SIG-M5 (cell line): ENCODE measurements around the gene PPP4R3B.
A peak's percentile ranks its signal among the peaks of the same experiment; 100 is the strongest.
"Not testable (repeated sequence)": the region's sequence is repeated elsewhere in the genome, so short reads cannot be mapped to it uniquely, and the experiment has no call there.

Experiments
- DNase-seq: peaks from one replicate; lab custom pipeline; 2025; lab: John Stamatoyannopoulos, UW

PPP4R3B gene

DNA sequence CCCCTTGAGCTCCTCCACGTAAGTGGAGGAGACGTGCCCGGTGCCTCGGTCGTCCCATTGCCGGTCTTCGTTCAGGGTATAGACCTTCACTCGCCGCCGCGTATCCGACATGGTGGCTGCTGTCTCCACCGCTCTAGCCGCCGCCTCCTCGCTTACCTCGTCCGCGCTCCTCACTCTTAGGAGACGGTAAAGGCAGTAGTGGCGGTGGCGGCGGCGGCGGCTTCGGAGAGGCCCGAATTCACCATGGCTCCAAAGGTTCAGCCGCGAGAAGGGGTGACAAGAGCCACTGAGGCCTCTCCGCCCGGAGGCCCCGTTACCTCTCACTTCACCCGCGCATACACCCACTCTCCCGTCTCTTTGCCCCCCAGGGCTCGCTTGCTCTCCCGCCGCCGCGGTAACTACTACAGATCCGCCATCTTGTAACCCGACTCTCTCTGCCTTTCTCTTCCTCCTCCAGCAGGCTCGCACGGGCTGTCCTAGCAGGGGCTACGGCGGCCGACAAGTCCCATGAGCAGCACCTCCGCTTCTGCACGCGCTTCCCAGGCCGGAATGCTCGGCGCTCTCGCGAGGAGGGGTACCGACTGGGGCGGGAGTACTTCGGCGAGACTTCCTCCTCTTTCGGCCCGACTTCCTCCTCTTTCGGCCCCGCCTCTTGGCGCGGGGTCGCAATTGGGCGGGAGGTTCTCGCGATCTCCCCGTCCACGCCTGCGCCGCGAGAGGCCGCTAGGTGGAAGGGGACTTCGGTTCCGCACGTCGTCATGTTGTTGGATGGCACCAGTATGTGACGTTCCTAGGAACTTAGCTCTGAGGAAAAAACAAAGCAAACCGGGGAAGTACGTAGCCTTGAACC lies at the start of gene PPP4R3B:
TSS of gene PPP4R3B (minus strand) at position 448 of the 850 bp plus-strand sequence. CDS start at position 111, 337 bp downstream.
- DNase-seq, result peak; percentile 97

DNA sequence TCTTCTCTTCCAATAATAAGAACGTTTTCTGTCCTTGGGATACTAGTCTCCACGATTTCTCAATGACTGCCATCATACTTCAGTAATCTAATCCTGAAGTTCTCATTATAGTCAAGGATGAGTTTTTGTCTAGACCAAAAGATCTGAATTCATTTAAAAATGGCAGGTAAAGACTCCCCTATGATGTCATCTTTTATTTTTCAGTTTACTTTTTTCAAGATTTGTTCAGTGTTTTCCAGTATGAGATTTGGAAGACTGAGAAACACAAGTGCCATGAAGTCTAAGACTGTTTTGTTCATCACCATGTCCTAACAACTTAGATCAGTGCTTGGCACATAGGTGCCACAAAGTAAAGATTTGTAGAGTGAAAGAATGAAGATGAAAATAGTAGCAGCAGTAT lies 35.8 kb upstream of the PPP4R3B start:
- DNase-seq, result no peak

DNA sequence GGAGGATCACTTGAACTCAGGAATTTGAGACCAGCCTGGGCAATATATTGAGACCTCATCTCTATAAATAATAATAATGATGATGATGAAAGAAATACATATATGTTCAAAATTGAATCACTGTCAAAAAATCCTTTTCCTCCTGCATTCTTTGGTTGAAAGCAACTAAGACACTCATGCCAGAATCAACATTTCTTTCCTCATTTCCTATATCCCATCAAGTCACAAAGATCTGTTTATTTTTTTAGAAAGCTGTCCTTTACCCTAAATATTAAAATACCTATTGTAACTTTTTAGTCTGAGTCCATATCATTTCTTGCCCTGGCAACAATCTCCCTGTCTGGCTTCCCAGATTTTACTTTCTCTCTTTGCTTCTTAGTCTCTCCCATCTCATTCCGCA lies 31.8 kb upstream of the PPP4R3B start:
- no peak for DNase-seq

DNA sequence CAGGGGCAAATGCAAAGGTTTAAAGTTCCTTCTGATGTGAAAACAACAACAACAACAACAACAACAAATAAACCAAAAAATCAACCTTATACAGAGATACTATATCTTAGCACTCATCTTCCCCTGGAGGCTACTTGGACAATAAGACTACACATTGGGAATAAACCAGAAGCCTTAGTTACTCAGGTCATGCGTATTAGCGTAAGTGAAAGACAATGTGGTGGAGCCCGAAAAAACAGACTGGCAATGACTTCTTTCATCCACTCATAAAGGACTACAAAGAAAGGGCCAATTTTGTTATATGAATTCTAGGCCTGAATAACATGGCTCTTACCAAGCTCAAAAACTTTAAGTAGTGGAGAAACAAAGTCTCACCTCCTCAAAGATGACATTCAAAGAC lies 19.4 kb upstream of the PPP4R3B start:
- no peak for DNase-seq

DNA sequence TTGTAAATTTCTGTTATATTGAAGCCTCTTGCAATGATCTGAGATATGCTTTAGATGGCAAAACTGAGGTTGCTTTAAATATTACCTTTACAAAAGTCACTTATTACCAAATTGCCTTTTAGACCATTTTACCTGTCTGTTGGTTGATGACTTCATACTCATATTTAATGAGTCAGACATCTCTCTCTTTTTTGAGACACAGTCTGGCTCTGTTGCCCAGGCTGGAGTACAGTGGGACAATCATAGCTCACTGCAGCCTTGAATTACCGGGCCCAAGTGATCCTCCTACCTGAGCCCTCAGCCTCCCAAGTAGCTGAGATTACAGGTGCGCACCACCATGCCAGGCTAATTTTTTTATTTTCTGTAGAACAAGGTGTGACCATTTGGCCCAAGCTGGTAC lies 11.5 kb upstream of the PPP4R3B start:
- no peak for DNase-seq

DNA sequence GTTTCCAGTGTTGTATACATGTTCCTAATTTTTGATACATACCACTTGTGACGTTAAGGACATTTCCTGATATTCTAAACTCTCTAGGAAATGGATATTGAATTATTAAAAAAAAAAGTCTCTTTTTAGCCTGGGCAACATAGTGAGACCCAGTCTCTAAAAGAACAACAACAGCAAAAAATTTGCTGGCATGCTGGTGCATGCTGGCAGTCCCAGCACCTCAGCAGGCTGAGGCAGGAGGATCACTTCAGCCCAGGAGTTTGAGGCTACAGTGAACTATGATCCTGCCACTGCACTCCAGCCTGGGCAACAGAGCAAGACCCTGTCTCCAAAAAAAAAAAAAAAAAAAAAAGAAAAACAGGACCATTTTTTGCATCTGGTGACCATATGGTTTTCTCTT lies 10.5 kb upstream of the PPP4R3B start:
- DNase-seq, result no peak

DNA sequence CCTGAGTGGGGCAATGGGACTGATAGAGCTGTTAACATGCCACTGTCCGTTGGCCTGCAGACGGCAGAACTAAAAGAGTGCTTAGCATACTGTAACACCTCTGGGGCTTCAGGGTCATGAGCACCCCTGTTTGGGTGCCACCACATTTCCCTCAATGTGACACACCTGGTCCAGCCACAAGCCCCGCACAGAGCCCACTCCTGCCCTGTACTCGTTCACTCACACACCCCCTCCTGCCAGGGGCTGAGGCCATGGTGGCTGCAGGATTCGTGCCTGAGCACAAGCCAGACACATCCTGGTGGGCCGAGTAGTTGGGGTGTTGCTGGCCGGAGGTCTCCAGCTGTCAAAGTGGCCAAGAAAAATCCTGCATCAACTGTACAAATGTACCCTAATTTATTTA lies 4.4 kb upstream of the PPP4R3B start:
- no peak for DNase-seq

DNA sequence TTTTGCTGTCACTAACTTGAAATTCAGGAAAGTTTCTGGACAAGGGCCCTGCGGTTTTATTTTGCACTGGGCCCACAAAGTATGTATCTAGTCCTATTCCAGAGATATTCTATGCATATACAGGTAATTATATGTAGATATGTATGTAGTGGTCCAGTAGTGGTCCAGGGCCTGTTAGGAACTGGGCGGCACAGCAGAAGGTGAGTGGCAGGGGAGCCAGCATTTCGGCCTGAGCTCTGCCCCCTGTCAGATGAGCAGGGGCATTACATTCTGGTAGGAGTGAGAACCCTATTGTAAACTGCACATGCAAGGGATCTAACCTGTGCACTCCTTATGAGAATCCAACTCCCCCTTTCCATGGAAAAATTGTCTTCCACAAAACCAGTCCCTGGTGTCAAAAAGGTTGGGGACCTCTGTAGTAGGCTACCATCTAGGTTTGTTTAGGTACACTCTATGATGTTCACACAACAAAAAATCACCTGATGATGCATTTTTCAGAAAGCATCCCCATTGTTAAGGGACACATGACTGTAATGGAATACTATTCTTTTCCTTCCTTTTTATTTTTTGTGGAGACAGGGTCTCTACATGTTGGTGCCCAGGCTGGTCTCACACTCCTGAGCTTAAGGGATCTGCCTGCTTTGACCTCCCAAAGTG lies 2.8 kb upstream of the PPP4R3B start:
- no peak for DNase-seq

DNA sequence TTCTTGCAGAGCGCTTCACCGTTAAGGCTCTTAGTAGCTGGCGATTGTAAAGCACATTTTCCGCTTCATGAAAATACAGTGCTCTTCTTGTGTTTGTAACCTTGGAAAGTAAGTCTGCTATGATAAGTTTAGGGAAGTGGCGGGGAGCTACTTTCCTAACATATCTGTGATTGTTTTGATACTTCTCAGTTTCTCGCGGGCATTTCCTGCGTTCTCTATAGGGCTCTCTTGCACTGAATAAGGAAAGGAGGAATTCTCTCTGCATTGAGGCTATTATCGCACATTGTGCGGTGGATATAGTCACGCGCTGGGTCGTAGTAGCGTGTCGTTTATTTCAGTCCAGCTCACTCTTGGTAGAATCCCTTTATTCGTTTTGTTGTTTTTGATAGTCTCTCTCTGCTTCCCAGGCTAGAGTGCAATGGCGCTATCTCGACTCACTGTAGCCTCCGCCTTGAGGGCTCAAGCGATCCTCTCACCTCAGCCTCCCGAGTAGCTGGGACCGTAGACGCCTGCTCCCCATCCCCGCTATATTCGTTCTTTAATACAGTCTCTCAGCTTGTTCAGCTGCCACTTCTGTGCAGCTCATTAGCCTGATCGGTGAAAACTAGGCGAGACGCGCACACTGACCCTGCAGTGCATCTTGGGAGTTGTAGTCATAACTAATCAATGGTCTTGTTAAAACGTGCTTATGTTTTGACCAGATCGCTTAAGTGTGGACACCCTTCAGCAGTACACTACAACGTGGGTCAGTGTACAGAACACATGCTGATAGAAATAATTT lies 1.0 kb upstream of the PPP4R3B start:
- no peak for DNase-seq

DNA sequence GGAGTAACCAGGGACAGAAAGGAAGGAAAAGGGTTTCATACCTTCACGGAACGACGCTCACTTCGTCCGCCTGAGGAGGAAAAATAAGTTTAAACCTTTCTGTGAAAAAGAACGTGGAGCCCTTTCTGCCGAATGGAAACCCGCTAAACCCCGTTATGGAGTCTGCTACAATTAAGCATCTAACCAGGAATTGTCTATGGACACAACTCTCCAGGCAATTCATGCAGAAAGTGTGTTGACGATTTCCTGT lies 528 bp upstream of the PPP4R3B start:
- no peak for DNase-seq

DNA sequence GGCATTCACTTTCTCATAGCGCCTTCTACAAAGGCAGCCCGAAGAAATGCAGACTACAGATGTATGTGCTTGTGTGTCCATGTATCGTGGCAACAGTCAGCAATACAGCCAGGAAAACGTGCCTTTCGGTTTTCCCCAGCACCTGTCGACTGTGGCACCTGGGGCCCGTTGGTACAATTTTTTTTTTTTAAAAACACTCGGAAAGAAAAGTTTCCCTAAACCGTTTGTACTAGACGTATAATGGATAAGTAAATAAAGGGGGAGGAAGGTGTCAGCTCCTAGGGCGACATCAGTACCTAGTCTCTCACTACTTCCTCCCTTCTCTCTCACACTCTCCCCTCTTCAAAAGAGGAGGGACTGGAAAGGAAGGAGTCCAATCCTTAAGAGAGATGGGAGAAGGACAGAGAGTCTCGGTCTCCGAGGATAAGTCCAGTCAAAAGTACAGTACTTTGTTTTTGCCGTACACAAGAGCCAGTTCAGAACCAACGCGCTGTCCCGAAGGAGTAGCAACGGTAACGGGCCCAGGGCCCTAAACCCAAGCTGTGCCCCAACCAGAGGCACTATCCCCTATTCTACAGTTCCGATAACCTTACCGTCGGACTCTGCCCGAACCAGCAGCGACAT lies 759 bp downstream of the PPP4R3B start:
- no peak for DNase-seq

DNA sequence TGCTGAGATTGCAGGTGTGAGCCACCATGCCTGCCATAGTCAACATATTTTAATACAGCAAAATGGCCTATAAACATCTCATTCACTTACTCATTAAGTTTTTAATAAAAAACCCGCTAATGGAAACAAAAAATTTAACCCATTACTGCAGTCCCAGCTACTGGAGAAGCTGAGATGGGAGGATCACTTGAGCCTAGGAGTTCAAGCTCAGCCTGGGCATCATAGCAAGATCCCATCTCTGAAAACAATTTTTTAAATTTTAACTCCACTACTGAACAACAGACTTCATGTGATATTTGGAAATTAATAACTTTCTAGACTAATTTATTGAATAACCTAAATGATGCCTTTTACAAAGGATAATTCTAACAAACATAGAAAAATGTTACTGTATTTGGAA lies 5.4 kb downstream of the PPP4R3B start:
- no peak for DNase-seq

DNA sequence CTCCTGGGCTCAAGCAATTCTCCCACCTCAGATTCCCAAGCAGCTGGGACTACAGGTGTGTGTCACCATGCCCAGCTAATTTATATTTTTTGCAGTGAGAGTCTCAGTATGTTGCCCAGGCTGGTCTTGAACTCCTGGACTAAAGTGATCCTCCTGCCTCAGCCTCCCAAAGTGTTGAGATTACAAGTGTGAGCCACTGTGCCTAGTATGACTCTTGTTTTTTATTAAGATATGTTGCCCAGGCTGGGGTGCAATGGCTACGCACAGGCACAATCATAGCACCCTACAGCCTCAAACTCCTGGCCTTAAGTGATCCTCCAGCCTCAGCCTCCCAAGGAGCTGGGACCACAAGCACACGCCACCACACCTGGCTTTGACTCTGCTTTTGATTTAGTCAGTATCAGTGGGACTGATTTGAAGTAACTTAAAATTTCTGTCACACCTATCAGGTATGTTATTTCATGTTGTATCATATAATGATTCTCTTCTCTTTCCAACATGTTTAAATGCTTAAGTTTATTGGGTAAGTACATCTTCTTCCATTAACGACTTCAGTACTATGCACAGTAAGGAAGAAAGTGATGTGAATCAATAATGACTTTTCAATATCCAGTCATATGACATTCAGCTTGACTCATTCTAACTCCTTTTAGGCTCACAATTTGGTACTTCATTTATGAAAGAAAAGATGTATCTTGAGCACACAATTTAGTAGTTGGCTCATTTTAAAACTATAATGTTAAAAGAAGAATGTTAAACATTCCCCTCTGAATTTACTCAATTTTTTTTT lies 6.3 kb downstream of the PPP4R3B start:
- no peak for DNase-seq

DNA sequence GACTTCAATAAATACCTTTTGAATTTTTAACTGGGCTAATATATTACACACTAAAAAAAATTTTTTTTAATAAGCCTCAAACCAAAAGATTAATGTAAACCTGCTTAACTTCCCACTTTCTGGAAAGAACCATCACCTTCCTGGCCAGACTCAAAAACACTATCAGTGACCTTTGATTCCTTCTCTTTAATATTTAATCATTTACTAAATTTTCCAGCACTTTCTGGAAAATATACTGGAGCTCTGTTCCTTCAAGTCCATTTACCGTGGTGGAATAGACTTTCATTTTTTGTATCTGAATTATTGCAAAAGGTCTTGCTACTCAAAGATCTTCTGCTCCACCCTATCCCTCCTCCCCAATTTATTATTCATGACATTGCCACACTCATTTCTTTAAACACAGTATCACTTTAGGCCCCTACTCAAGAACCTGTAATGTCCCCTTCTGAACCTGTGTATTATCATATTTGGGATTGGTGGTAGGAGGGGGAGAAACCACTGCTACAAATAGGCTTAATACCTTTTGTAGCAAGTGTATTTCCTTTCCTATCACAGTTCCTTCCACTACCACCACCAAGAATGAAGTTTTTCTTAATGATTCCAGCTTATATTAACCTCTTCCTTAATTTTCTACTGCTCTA lies 7.4 kb downstream of the PPP4R3B start:
- DNase-seq, result no peak

DNA sequence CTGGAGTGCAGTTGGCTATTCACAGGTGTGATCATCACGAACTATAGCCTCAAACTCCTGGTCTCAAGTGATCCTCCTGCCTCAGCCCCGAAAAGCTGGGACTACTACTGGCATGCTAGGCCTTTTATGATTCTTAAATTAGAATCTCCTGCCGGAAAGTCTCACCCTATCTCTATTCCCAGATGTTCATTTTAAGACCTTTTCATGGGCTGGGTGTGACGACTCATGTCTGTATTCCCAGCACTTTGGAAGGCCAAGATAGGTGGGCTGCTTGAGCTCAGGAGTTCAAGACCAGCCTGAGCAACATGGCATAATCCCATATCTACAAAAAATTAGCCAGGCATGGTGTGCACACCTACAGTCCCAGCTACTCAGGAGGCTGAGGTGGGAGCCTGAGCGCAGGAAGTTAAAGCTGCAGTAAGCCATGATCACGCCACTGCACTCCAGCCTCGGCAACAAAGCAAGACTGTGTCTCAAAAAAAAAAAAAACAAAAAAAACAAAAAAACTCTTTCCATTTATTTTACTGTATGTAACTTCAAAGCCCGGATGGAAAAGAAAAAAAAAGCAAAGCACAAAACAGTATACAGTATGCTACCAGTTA lies 8.1 kb downstream of the PPP4R3B start:
- DNase-seq, result no peak

DNA sequence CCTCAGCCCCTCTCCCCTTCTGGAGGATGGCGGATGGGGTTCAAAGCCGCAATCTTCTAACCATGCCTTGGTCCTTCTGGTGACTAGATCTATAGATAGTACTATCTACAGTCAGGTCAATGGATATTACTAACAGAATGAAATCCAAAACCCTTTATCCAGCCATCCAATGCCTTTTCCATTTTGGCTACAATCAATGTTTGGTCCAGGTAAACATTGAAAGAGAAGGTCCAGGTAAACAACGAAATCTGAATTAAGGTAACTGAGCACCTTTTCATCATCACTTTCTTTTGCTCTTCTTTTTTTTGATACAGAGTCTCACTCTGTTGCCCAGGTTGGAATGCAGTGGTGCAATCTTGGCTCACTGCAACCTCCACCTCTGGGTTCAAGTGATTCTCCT lies 9.7 kb downstream of the PPP4R3B start:
- DNase-seq, result no peak

DNA sequence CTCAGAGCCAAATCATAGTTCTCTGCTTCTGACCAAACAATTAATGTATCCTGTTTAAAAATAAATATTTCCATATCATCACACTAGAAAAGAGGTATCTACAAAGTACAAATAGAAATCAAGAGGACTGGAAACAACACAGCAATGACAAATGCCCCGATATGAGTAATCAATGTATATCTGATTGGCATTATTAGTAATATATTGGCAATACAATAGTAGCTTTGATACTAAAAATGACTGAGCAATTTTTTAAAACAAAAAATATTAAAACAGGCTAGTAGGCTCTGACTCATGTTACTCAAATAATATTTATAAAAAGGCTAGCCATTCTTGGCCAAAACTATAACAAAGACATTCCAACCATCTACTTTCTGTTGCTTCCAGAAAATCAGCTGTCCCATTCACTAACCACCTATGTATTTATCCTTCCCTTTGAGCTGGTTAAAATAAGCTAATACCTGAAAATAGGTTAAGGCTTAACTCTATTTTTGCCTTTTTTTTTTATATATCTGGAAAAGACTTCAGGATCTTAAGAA lies 13.3 kb downstream of the PPP4R3B start:
- DNase-seq, result no peak

DNA sequence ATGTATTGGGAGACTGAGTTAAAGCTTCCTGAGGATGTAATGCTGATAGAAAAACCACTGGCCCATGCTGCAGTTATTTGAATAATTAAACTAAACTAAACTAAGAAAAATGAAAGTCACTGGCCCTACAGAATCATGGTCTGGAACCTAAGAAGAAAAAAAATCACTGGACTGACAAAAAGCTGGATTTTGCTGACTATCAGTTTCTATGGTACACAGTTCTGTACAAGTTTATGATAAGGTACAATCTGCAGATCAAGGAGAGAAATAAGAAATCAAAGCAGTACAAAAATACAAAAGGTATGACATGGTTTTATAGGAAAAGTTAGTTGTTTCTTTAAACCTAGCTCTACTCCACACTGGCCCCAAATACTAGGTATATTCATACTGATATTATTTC lies 15.6 kb downstream of the PPP4R3B start:
- no peak for DNase-seq

DNA sequence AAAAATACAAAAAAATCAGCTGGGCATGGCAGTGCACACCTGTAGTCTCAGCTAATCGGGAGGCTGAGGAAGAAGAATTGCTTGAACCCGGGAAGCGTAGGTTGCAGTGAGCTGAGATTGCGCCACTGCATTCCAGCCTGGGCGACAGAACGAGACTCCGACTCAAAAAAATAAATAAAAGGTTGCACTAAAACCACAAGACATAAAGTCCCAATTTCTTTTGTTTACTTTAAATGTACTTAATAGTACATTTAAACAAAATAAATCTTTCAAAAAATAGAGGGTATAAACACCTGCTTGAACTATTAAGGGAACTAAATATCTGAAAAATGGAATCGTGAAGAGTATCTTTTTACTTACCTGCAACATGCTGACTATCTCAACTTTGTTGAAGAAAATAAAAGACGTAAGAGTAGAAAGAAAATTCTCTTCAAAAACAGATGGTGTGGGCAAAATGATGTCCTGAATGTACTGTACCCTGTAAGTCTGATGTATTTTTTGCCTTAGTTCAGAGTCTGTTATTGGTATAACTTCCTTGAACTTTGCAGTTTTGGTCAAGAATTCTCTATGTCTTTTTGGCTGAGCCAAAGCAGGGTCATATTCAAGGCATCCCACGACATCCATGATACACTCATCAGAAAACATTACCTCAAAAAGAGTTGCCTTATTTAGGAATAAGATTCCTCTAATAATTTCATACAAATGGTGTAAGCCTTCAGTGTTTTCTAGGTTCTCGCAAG lies 19.2 kb downstream of the PPP4R3B start:
- no peak for DNase-seq

DNA sequence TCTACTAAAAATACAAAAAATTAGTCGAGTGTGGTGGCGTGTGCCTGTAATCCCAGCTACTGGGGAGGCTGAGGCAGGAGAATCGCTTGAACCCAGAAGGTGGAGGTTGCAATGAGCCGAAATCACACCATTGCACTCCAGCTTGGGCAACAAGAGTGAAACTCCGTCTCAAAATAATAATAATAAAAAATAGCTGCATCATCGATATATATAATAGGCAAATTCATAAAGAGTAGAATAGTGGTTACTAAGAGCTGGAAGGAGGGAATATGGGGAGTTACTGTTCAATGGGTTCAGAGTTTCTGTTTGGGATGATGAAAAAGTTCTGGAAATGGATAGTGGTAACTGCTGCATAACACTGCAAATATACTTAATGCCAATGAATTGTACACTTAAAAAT lies 20.6 kb downstream of the PPP4R3B start:
- not testable (repeated sequence) for DNase-seq
